H1 (cell line): Measurements from ENCODE around the gene ENOX2. TPM values are rescaled to one million over a fixed set of nuclear protein-coding genes. Genes with fewer than 3 reads are reported as not detected.

Source experiments
- CTCF ChIA-PET: fragments of 300-600 bp; sonication (Branson Sonifier 250); formaldehyde crosslinking; loops from one replicate; lab custom pipeline; 2021; ENCODE audit not compliant: partially characterized antibody; lab: Charles Lee
- POLR2A ChIA-PET: fragments of 300-600 bp; sonication (Branson Sonifier 250); formaldehyde crosslinking; loops from one replicate; lab custom pipeline; 2021; ENCODE audit warnings: inconsistent platforms; ENCODE audit not compliant: partially characterized antibody; lab: Charles Lee
- DNase-seq, 2 experiments: peaks; one replicate each; pipeline versions ENCODE4 v3.0.0 to v3.0.0-alpha.2; 2010 to 2022; ENCODE audit warnings: low spot score in 2 of 2, low read depth in 1 of 2, mixed read lengths in 1 of 2
- FAIRE-seq: peaks from 2 replicates; lab custom pipeline; 2011; peaks lifted over from hg19 to GRCh38; lab: Jason Lieb, UNC
- H2AFZ ChIP-seq: 2 replicates; pipeline ENCODE4 v1.8.1; 2012; ENCODE audit warnings: low read length, inconsistent platforms
- H2AK5ac ChIP-seq: 2 replicates; pipeline ENCODE4 v1.6.1; 2013; ENCODE audit warnings: low read depth, low read length
- H2BK120ac ChIP-seq: replicated peaks from 2 replicates; pipeline ENCODE3; 2013; ENCODE audit warnings: low read depth, low read length, inconsistent platforms
- H2BK12ac ChIP-seq: 2 replicates; pipeline ENCODE4 v1.6.1; 2013; ENCODE audit warnings: low read depth, low read length
- H2BK15ac ChIP-seq: 2 replicates; pipeline ENCODE4 v1.6.1; 2013; ENCODE audit warnings: low read length
- H2BK20ac ChIP-seq: 2 replicates; pipeline ENCODE4 v1.6.1; 2013; ENCODE audit warnings: low read length
- H2BK5ac ChIP-seq: 2 replicates; pipeline ENCODE4 v1.6.1; 2013; ENCODE audit warnings: low read depth, low read length
- H3K14ac ChIP-seq: 2 replicates; pipeline ENCODE4 v1.6.1; 2013; ENCODE audit warnings: inconsistent platforms; ENCODE audit not compliant: insufficient read length
- H3K18ac ChIP-seq: 2 replicates; pipeline ENCODE4 v1.6.1; 2013; ENCODE audit warnings: low read length; ENCODE audit errors: extremely low read depth
- H3K23ac ChIP-seq: 2 replicates; pipeline ENCODE4 v1.6.1; 2013; ENCODE audit warnings: inconsistent platforms; ENCODE audit not compliant: insufficient read length
- H3K23me2 ChIP-seq: 2 replicates; pipeline ENCODE4 v1.6.1; 2013; ENCODE audit warnings: low read depth, low read length
- H3K27ac ChIP-seq: 2 replicates; pipeline ENCODE4 v1.6.1; 2011; ENCODE audit warnings: low read depth, low read length, inconsistent platforms
- H3K27me3 ChIP-seq, 4 experiments: replicated peaks in 1 of 4; 1 replicate in 1 of 4; 2 replicates in 3 of 4; pipeline versions ENCODE4 v1.6.1 to v1.8.1; 2011 to 2013; ENCODE audit warnings: low read length in 3 of 4, mild to moderate bottlenecking in 3 of 4, inconsistent platforms in 2 of 4, mixed read lengths in 2 of 4, moderate library complexity in 1 of 4; ENCODE audit not compliant: control insufficient read depth in 3 of 4, insufficient read depth in 3 of 4; ENCODE audit errors: extremely low read depth in 1 of 4
- H3K36me3 ChIP-seq, 4 experiments: 2 replicates each; pipeline versions ENCODE4 v1.6.1 to v1.8.1; 2011 to 2013; ENCODE audit warnings: mild to moderate bottlenecking in 4 of 4, low read length in 3 of 4, moderate library complexity in 2 of 4, control low read depth in 1 of 4, inconsistent platforms in 1 of 4; ENCODE audit not compliant: insufficient read depth in 4 of 4, control insufficient read depth in 2 of 4
- H3K4ac ChIP-seq: replicated peaks from 2 replicates; pipeline ENCODE3; 2013; ENCODE audit warnings: low read length, low read depth, mixed read lengths, inconsistent platforms; ENCODE audit not compliant: insufficient read length
- H3K4me1 ChIP-seq, 4 experiments: replicated peaks in 1 of 4; 1 replicate in 1 of 4; 2 replicates in 3 of 4; pipeline versions ENCODE4 v1.6.1 to v1.8.1; 2011 to 2013; ENCODE audit warnings: low read length in 3 of 4, inconsistent platforms in 2 of 4, mixed read lengths in 1 of 4; ENCODE audit not compliant: insufficient read depth in 4 of 4, control insufficient read depth in 3 of 4
- H3K4me2 ChIP-seq, 2 experiments: 2 replicates each; pipeline versions ENCODE4 v1.6.1 to v1.8.1; 2011 to 2013; ENCODE audit warnings: low read depth in 2 of 2, low read length in 2 of 2, control low read depth in 1 of 2, inconsistent platforms in 1 of 2, mild to moderate bottlenecking in 1 of 2; ENCODE audit not compliant: insufficient read depth in 1 of 2
- H3K4me3 ChIP-seq, 4 experiments: fragments of 200-600, 300-600 bp in 1 of 4; sonication (generic), shearing (Covaris generic), sonication (Bioruptor Twin) in 1 of 4; 2 replicates each; pipeline versions ENCODE4 v1.5.1 to v1.8.1; 2011 to 2016; ENCODE audit warnings: low read length in 4 of 4, low read depth in 3 of 4, control low read depth in 2 of 4, inconsistent platforms in 2 of 4, mild to moderate bottlenecking in 2 of 4, mixed read lengths in 1 of 4, moderate library complexity in 1 of 4; ENCODE audit not compliant: insufficient read depth in 2 of 4; ENCODE audit errors: extremely low read depth in 1 of 4
- H3K56ac ChIP-seq: replicated peaks from 2 replicates; pipeline ENCODE3; 2013; ENCODE audit warnings: low read depth, mild to moderate bottlenecking, mixed read lengths, low read length, inconsistent platforms; ENCODE audit not compliant: insufficient read length
- H3K79me1 ChIP-seq: 2 replicates; pipeline ENCODE4 v1.6.1; 2013; ENCODE audit warnings: low read depth, low read length, control low read depth
- H3K79me2 ChIP-seq, 2 experiments: 2 replicates each; pipeline versions ENCODE4 v1.6.1 to v1.8.1; 2012 to 2013; ENCODE audit warnings: low read length in 2 of 2, mild to moderate bottlenecking in 2 of 2, inconsistent platforms in 1 of 2; ENCODE audit not compliant: insufficient read depth in 2 of 2, control insufficient read depth in 1 of 2
- H3K9ac ChIP-seq, 4 experiments: replicated peaks in 1 of 4; 1 replicate in 1 of 4; 2 replicates in 3 of 4; pipeline versions ENCODE4 v1.6.1 to v1.8.1; 2011 to 2013; ENCODE audit warnings: low read depth in 3 of 4, low read length in 3 of 4, control low read depth in 2 of 4, mild to moderate bottlenecking in 2 of 4, moderate library complexity in 2 of 4, inconsistent platforms in 1 of 4; ENCODE audit errors: extremely low read depth in 1 of 4
- H3K9me3 ChIP-seq, 2 experiments: 2 replicates each; pipeline versions ENCODE4 v1.6.1 to v1.8.1; 2012 to 2013; ENCODE audit warnings: mild to moderate bottlenecking in 2 of 2, moderate library complexity in 2 of 2, control low read depth in 1 of 2, inconsistent platforms in 1 of 2, low read depth in 1 of 2, low read length in 1 of 2, mixed read lengths in 1 of 2; ENCODE audit not compliant: insufficient read depth in 2 of 2
- H4K20me1 ChIP-seq, 2 experiments: replicated peaks in 1 of 2; 2 replicates each; pipeline versions ENCODE3 to v1.8.1; 2011 to 2013; ENCODE audit warnings: inconsistent platforms in 2 of 2, low read length in 2 of 2, mild to moderate bottlenecking in 1 of 2; ENCODE audit not compliant: insufficient read depth in 2 of 2, control insufficient read depth in 1 of 2
- H4K5ac ChIP-seq: 2 replicates; pipeline ENCODE4 v1.6.1; 2013; ENCODE audit warnings: low read length, low read depth, mixed read lengths, inconsistent platforms; ENCODE audit not compliant: insufficient read length
- H4K8ac ChIP-seq: 2 replicates; pipeline ENCODE4 v1.8.0; 2013; ENCODE audit warnings: mild to moderate bottlenecking, moderate library complexity, low read length, inconsistent platforms; ENCODE audit not compliant: insufficient read depth; ENCODE audit errors: extremely low read depth
- H4K91ac ChIP-seq: replicated peaks from 2 replicates; pipeline ENCODE3; 2013; ENCODE audit warnings: low read length, mixed read lengths, inconsistent platforms; ENCODE audit not compliant: insufficient read length
- BACH1 ChIP-seq: IDR thresholded peaks from 2 replicates; pipeline ENCODE4 v1.6.1; 2012; ENCODE audit warnings: low read length, improper control_type of control experiment
- BCL11A ChIP-seq, 2 experiments: IDR thresholded peaks; one replicate each; pipeline ENCODE4 v1.6.1; 2011; ENCODE audit warnings: low read depth in 2 of 2, low read length in 2 of 2, mild to moderate bottlenecking in 2 of 2
- CBX8 ChIP-seq: fragments of 300-800, 300-1000 bp; sonication (generic); IDR thresholded peaks from 2 replicates; pipeline ENCODE4 v1.7.1; 2016; ENCODE audit warnings: low read depth, low read length, borderline replicate concordance
- CREB1 ChIP-seq: IDR thresholded peaks from 2 replicates; pipeline ENCODE4 v1.6.1; 2012; ENCODE audit warnings: inconsistent platforms
- EGR1 ChIP-seq: IDR thresholded peaks from 2 replicates; pipeline ENCODE4 v1.6.1; 2011; ENCODE audit warnings: low read depth, low read length, borderline replicate concordance
- JUND ChIP-seq: IDR thresholded peaks from 2 replicates; pipeline ENCODE4 v1.6.1; 2011; ENCODE audit warnings: mild to moderate bottlenecking, improper control_type of control experiment, low read length
- KDM4A ChIP-seq: IDR thresholded peaks from one replicate; pipeline ENCODE4 v1.7.1; 2012; ENCODE audit warnings: low read depth, mild to moderate bottlenecking, moderate library complexity, low read length, inconsistent platforms; ENCODE audit not compliant: severe bottlenecking
- POLR2AphosphoS5 ChIP-seq: IDR thresholded peaks from 2 replicates; pipeline ENCODE4 v1.6.1; 2011; ENCODE audit warnings: low read depth, low read length
- RAD21 ChIP-seq, 2 experiments: IDR thresholded peaks in 1 of 2; conservative IDR thresholded peaks in 1 of 2; 2 replicates each; pipeline ENCODE4 v1.6.1; 2011; ENCODE audit warnings: low read depth in 2 of 2, low read length in 2 of 2, improper control_type of control experiment in 1 of 2, inconsistent platforms in 1 of 2, mild to moderate bottlenecking in 1 of 2, moderate library complexity in 1 of 2
- SRF ChIP-seq: IDR thresholded peaks from 2 replicates; pipeline ENCODE4 v1.6.1; 2011; ENCODE audit warnings: mild to moderate bottlenecking, low read depth, low read length, moderate library complexity
- TAF1 ChIP-seq: IDR thresholded peaks from 2 replicates; pipeline ENCODE4 v1.6.1; 2011; ENCODE audit warnings: mild to moderate bottlenecking, low read depth, low read length
- WGBS, 2 experiments: shearing (Covaris generic) in 1 of 2; methylation state at CpG; one replicate each; pipeline versions ENCODE4 v1.1.6 to v1.1.7; 2013 to 2015; ENCODE audit warnings: low lambda C conversion rate in 2 of 2, mixed read lengths in 2 of 2, inconsistent platforms in 1 of 2, low coverage in 1 of 2, missing lambda C conversion rate in 1 of 2; ENCODE audit not compliant: insufficient replicate concordance in 2 of 2, insufficient coverage in 1 of 2, insufficient read length in 1 of 2; ENCODE audit errors: extremely low coverage in 1 of 2, missing lambda C conversion rate in 1 of 2; 5-methylcytosine and 5-hydroxymethylcytosine counted together
- polyA plus RNA-seq, 7 experiments: library from polyadenylated mRNA; depleted of rRNA in 3 of 7; stranded (reverse) in 5 of 7; unstranded in 2 of 7; fragments of >200 nt in 5 of 7; fragments of 200-250 nt in 2 of 7; gene quantifications; 1 replicate in 5 of 7; 2 replicates in 1 of 7; 4 replicates in 1 of 7; pipeline versions ENCODE4 v1.2.1 to v1.2.3, GENCODE V29; 2011 to 2013; ENCODE audit warnings: missing spikeins in 2 of 7, mixed read lengths in 2 of 7
- total RNA-seq: library from RNA; stranded (reverse); fragmentation: NEBNext Ultra II Directional; extraction: Animal tissue kit (Norgen Biotek cat#: 25700); gene quantifications from 2 replicates; pipeline ENCODE4 v1.2.1, GENCODE V29; 2021

Gene ENOX2
- total and polyA plus RNA-seq, 2 of the 8 experiments (the other 6 are each of a cell fraction or from before 2014, with no cell fraction given) = 4.5 to 12.3 TPM

GRCh38 chrX:130826249-130826648 lies 76.8 kb downstream of the ENOX2 start:
- Histone ChIP-seq H2AFZ (no peak overlapping the region), H2BK12ac (no peak overlapping the region), H3K23me2 (no peaks in the 10 kb centered on the region), H2BK15ac (no peak overlapping the region), H3K36me3 (no peaks in the 10 kb centered on the region), H3K14ac (no peak overlapping the region), H3K27ac (no peak overlapping the region), H3K18ac (no peak overlapping the region), H3K4me3 (no peak overlapping the region), H3K4me2 (no peak overlapping the region), H3K9me3 (no peaks in the 10 kb centered on the region), H2BK5ac (no peak overlapping the region), H3K9ac (no peak overlapping the region), H2BK20ac (no peak overlapping the region), H4K8ac (no peak overlapping the region), H2BK120ac (no peak overlapping the region), H3K56ac (no peak overlapping the region), H3K79me1 (no peaks in the 10 kb centered on the region), H3K79me2 (no peaks in the 10 kb centered on the region), H3K4ac (no peak overlapping the region), H2AK5ac (no peak overlapping the region), H3K27me3 (no peaks in the 10 kb centered on the region), H3K23ac (no peak overlapping the region), H4K5ac (no peak overlapping the region), H3K4me1 (no peaks in the 10 kb centered on the region), H4K20me1 (no peaks in the 10 kb centered on the region), H4K91ac (no peak overlapping the region)
- DNase-seq (no peak), FAIRE-seq (no peak)
- TF ChIP-seq CBX8 = no peak
- TF ChIP-seq BACH1 = no peak
- no peak for TF ChIP-seq BCL11A (IDR thresholded peaks at IDR 0.05; ENCODE audit: low read depth in 2 of 2, low read length in 2 of 2)
- TF ChIP-seq SRF = no peak
- TF ChIP-seq JUND = no peak
- no peak for TF ChIP-seq POLR2AphosphoS5
- TF ChIP-seq CREB1 = no peak
- TF ChIP-seq TAF1 = no peak
- no peak for TF ChIP-seq KDM4A
- TF ChIP-seq EGR1 = no peak
- no peak for TF ChIP-seq RAD21 (IDR thresholded peaks at IDR 0.05 in 1 of 2, conservative IDR thresholded peaks at IDR 0.05 in 1 of 2; ENCODE audit: low read depth in 2 of 2, low read length in 2 of 2)
- 100% methylated on average over 1 of the region's 1 CpG; no CpG with 5 or more reads in 1 of the 2 experiments for WGBS, 2 experiments
- POLR2A ChIA-PET = no interaction called here
- CTCF ChIA-PET = no interaction called here
